ENCODE measurements around the gene STK11.

- TF ChIP-seq POLR2AphosphoS5 (IDR thresholded peaks at IDR 0.05) = peak; percentile 58 to 84 (median 76)
- TF ChIP-seq CTCF (IDR thresholded peaks at IDR 0.05 in 8 of 11, conservative IDR thresholded peaks at IDR 0.05 in 3 of 11) = no peak
These were observed 42.2 kb upstream of the STK11 start for GRCh38 chr19:1163283-1163933.
